ENCODE data around the gene CYB5B.

The CYB5B gene

GRCh38 chr16:69513180-69513966, 89.0 kb downstream of the CYB5B start:
- DNase-seq (ENCODE audit: extremely low read depth in 1 of 2, low read depth in 1 of 2): no peak

GRCh38 chr16:69514356-69514755, 89.9 kb downstream of the CYB5B start:
- DNase-seq (ENCODE audit: extremely low read depth in 1 of 2, low read depth in 1 of 2): no peak

All from stimulated activated CD8-positive, alpha-beta memory T cell treated with anti-CD3 and anti-CD28 coated beads, Interleukin-7, amount 100 ng/mL, for 48 hours (primary cell).